Right ventricle myocardium inferior (tissue), 1 donor: ENCODE data around the gene MAP4K4. TPM values are rescaled to one million over a fixed set of nuclear protein-coding genes. Genes with fewer than 3 reads are reported as not detected.
A peak's percentile ranks its signal among the peaks of the same experiment; 100 is the strongest.

Source experiments
- ATAC-seq: fragments of 200-7000 bp; cut with Tn5 transposase; one replicate; pipeline ENCODE4 v1.9.1; 2020; ENCODE audit warnings: mild to moderate bottlenecking, moderate library complexity
- DNase-seq: peaks from one replicate; pipeline ENCODE4 v3.0.0; 2021; ENCODE audit errors: missing footprints
- intact Hi-C: fragments of 100-400 bp; cut with DNase I; formaldehyde crosslinking; loops from one replicate; pipeline ENCODE4 v1.11.0; 2022
- total RNA-seq: library from RNA; stranded (reverse); fragmentation: NEBNext Ultra II Directional; extraction: Animal tissue kit (Norgen Biotek cat#: 25700); gene quantifications from one replicate; pipeline ENCODE4 v1.2.1, GENCODE V29; 2021
- donor health status: DM: no; HTN: yes; CAD: no; lungs with severe emphysema.

The MAP4K4 gene
- total RNA-seq, 1 donor from 2014 or later = 82.5 TPM

GRCh38 chr2:101689114-101689825 lies 8.2 kb upstream of the MAP4K4 start:
- ATAC-seq (no peak), DNase-seq (no peak)
- intact Hi-C loops = no loop called here

DNA sequence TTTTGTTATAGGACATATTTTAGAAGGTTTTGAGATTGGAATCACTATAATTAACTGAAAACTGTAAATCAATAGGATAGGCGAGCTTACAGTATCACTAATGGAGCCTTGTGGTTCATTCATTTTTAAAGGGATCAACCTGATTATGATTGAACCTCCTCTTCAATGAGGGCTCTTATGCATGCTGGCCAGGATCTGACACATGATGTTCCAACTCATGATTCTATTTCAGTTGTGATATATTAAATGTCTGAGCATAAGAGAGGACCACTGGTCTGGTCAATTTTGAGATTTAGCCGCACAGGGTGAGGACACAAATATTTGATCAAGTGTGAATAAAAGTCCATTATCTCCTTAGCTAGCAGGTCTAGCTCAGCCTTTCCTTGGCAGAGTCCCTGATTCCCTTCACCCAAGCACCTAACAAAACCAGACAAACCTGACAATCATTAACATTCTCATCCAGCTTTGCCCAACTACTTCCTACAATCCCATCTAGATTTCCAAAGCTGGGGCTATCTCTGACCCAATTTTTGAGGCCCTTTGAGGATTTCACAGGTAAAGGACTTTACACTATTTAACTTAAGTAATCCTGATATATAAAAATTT lies 6.9 kb upstream of the MAP4K4 start:
- intact Hi-C loops = no loop called here

GRCh38 chr2:101692041-101692440 lies 5.5 kb upstream of the MAP4K4 start:
- ATAC-seq (no peak), DNase-seq (no peak)
- intact Hi-C loops = no loop called here

More for the DNA sequence above, 6.9 kb upstream of the MAP4K4 start:
- no peak for DNase-seq
- ATAC-seq = no peak

DNA sequence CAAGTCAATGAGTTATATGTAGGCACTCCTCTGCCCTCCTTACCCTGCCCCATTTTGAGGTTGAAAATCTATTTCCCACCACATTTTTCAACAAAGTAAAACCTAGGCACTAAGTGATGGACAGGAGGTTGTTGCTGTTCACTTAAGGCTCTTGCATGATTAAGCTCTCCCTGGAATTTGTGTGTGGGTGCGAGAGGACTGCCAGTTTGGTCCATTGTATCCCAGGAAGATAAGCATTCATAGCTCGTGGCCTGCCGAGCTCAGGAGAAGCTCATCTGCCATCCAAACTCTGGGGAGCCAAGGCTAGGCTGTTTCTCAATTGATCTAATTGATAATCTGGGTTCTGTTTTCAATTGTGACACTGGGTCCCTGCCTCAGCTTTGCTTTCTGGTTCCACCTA lies 4.7 kb upstream of the MAP4K4 start:
- intact Hi-C loops = no loop called here
- ATAC-seq = no peak
- DNase-seq = no peak

DNA sequence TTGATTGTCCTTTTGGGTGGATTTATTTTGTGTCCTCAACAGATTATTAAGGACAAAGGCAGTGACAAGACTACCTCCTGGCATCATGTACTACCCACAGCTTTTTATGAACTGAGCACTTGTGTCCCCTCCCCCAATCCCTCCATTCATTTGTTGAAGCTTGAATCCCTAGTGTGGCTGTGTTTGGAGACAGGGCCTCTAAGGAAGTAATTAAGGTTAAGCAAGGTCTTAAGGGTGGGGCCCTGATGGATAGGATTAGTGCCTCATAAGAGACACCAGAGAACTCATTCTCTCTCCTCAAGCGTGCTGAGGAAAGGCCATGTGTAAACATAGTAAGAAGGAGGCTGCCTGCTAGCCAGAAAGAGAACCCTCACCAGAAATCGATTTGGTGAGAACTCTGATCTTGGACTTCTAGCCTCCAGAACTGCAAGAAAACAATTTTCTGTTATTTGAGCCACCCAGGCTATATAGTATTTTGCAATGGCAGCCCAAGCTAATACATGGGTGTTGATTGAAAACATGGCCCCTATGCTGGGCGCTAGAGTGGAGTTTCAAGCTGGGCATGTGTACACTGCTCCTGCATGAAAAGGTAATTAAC lies 3.4 kb upstream of the MAP4K4 start:
- no peak for ATAC-seq
- intact Hi-C loops = no loop called here

GRCh38 chr2:101696272-101697123 lies 1.0 kb upstream of the MAP4K4 start:
- intact Hi-C loops = loop anchor here (5.0 kb wide), 4 partner anchors 96 to 279 kb away; no protein-coding TSS in a partner anchor
- DNase-seq (no peak), ATAC-seq (peak; percentile 21)

More for the DNA sequence above, 3.4 kb upstream of the MAP4K4 start:
- DNase-seq = no peak

- no peak for DNase-seq
- intact Hi-C loops = loop anchor here (5.0 kb wide), 4 partner anchors 94 to 281 kb away; no protein-coding TSS in a partner anchor
These were observed 722 bp downstream of the MAP4K4 start for GRCh38 chr2:101698014-101698843.

GRCh38 chr2:101698844-101699754 lies 1.6 kb downstream of the MAP4K4 start:
- DNase-seq (no peak), ATAC-seq (no peak)
- intact Hi-C loops = loop anchor here (1.0 to 5.0 kb wide), 5 partner anchors 93 to 282 kb away; no protein-coding TSS in a partner anchor

More at GRCh38 chr2:101698014-101698843, 722 bp downstream of the MAP4K4 start:
- no peak for ATAC-seq

DNA sequence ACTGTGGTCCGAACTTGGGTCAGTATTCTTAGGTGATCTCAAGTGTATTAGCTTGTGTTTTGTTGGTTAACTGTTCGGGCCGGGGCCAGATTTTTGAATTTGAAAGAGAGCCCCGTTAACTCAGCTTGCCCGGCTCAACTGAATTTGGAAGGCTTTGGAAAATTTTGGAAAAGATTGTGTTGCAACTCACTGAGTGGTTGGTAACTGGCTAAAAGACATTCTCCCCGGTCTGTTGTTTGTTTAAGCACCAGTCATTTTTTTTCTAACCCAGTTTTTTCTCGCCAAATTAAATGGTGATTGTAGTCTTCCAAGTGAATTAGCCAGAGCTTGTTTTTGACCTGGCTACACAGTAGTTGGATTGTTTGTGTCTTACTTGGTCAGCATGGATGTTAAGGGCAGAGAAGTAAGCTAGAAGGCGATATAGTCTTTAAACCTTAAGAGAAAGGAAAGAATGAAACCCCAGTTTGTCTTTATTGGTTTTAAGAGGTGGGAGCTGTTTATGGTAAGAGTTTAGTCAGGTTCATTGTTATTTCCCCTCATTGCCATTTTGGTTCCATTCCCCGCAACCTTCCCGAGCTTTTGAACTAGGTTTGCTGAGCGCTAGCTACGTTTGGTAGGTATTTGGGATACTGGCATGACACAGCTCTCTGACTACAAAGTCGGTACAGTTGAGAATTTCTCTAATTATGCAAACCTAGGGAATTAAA lies 2.4 kb downstream of the MAP4K4 start:
- ATAC-seq = no peak
- intact Hi-C loops = loop anchor here (1.0 to 5.0 kb wide), 5 partner anchors 92 to 283 kb away; no protein-coding TSS in a partner anchor
- DNase-seq = no peak

GRCh38 chr2:101704046-101704466 lies 6.5 kb downstream of the MAP4K4 start:
- peak; percentile 78 for ATAC-seq
- peak; percentile 55 for DNase-seq
- intact Hi-C loops = no loop called here

GRCh38 chr2:101704816-101705578 lies 7.5 kb downstream of the MAP4K4 start:
- intact Hi-C loops = no loop called here
- ATAC-seq (no peak), DNase-seq (no peak)

DNA sequence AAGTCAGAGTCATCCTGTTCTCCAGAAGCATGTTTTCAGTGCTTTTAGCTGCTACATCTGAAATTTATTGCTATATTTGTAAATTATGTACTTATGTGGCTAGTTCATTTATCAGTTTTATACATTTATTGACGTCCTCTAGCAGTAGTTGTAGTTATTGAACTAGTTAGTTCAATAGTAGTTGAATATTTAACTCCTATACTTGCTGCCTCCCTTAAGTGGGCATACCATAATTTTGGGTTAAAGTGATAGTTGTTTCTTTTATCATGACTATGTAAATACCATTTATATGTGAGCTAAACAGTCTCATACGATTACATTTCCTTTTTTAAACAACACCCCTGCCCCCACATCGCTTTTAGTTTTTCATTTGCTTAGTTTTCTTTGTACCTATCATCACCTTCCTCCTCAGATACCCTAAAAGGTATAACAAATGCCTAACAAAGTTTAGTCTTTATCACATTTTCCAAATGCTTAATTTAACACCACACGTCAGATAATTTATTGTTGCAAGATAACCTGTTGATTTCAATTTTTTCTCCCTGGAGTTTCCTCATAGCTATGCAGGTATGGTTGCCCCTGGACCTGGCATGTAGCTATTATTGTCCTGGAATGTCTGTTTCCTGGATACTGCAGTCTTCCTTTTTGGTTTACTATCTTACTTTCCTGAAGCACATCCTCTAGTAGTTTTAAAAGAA lies 8.8 kb downstream of the MAP4K4 start:
- intact Hi-C loops = no loop called here
- no peak for DNase-seq
- no peak for ATAC-seq

GRCh38 chr2:101706819-101707177 lies 9.3 kb downstream of the MAP4K4 start:
- DNase-seq = no peak
- intact Hi-C loops = no loop called here
- ATAC-seq = no peak

GRCh38 chr2:101710036-101710435 lies 12.5 kb downstream of the MAP4K4 start:
- no peak for ATAC-seq
- DNase-seq = no peak
- intact Hi-C loops = no loop called here
